Measurements from ENCODE around the gene VPS4A.
"Not testable (repeated sequence)": the region's sequence is repeated elsewhere in the genome, so short reads cannot be mapped to it uniquely, and the experiment has no call there.

Gene VPS4A

GRCh38 chr16:69294051-69294450 lies 17.1 kb upstream of the VPS4A start:
- TF ChIP-seq ZFX (IDR thresholded peaks at IDR 0.05) (no peak), CTCF (conservative IDR thresholded peaks at IDR 0.05) (no peak)
- no peak overlapping the region for H3K27ac ChIP-seq

- not testable (repeated sequence) for H3K27ac ChIP-seq
Measured at GRCh38 chr16:69296771-69297170, 14.4 kb upstream of the VPS4A start.

- no peak overlapping the region for H3K27ac ChIP-seq
- TF ChIP-seq ZFX (IDR thresholded peaks at IDR 0.05): no peak
- TF ChIP-seq CTCF (conservative IDR thresholded peaks at IDR 0.05): no peak
Measured at GRCh38 chr16:69298261-69298660, 12.9 kb upstream of the VPS4A start.

- no peak overlapping the region for H3K27ac ChIP-seq
- TF ChIP-seq ZFX (IDR thresholded peaks at IDR 0.05) (no peak), CTCF (conservative IDR thresholded peaks at IDR 0.05) (no peak)
Measured at GRCh38 chr16:69301187-69301586, 10.0 kb upstream of the VPS4A start.

- TF ChIP-seq ZFX (IDR thresholded peaks at IDR 0.05) (no peak), CTCF (conservative IDR thresholded peaks at IDR 0.05) (no peak)
- no peak overlapping the region for H3K27ac ChIP-seq
Measured at GRCh38 chr16:69301861-69302260, 9.3 kb upstream of the VPS4A start.

- TF ChIP-seq ZFX (IDR thresholded peaks at IDR 0.05): no peak
- TF ChIP-seq CTCF (conservative IDR thresholded peaks at IDR 0.05): no peak
- H3K27ac ChIP-seq: no peak overlapping the region
Measured at GRCh38 chr16:69302301-69302700, 8.8 kb upstream of the VPS4A start.

- no peak overlapping the region for H3K27ac ChIP-seq
- no peak for TF ChIP-seq CTCF (conservative IDR thresholded peaks at IDR 0.05)
- no peak for TF ChIP-seq ZFX (IDR thresholded peaks at IDR 0.05)
Measured at GRCh38 chr16:69306031-69306430, 5.1 kb upstream of the VPS4A start.

GRCh38 chr16:69307091-69307490 lies 4.1 kb upstream of the VPS4A start:
- TF ChIP-seq CTCF (conservative IDR thresholded peaks at IDR 0.05): no peak
- no peak for TF ChIP-seq ZFX (IDR thresholded peaks at IDR 0.05)
- no peak overlapping the region for H3K27ac ChIP-seq

Data from C4-2B (cell line).